Measurements from ENCODE around the gene HYAL1.
"Not testable (repeated sequence)": the region's sequence is repeated elsewhere in the genome, so short reads cannot be mapped to it uniquely, and the experiment has no call there.

The HYAL1 gene

GRCh38 chr3:50274371-50275104, 28.8 kb downstream of the HYAL1 start:
- Mint-ChIP-seq H3K36me3 (ENCODE audit: insufficient read depth) (peaks cover 23% of the 10 kb centered on the region), H3K4me3 (peak overlapping the region; percentile 63 to 67), H3K9me3 (no peaks in the 10 kb centered on the region)

GRCh38 chr3:50273689-50274065, 29.7 kb downstream of the HYAL1 start:
- Mint-ChIP-seq H3K27me3 (peaks cover 35 to 51% of the 10 kb centered on the region in 2 donors), H3K4me1 (ENCODE audit: low read depth in 2 of 2) (peaks cover 22% of the 10 kb centered on the region in 2 donors), H3K4me3 (peak overlapping the region in 1 of 2 donors; percentile 83), H3K27ac (peak overlapping the region in 1 of 2 donors; percentile 15), H3K9me3 (no peaks in the 10 kb centered on the region), H3K36me3 (ENCODE audit: insufficient read depth) (peaks cover 22% of the 10 kb centered on the region)
- DNase-seq (no peak), ATAC-seq (replicated peaks) (no peak)

More at GRCh38 chr3:50274371-50275104, 28.8 kb downstream of the HYAL1 start:
- Mint-ChIP-seq H3K27me3 (peaks cover 35 to 51% of the 10 kb centered on the region in 2 donors), H3K4me1 (ENCODE audit: low read depth in 2 of 2) (peaks cover 22% of the 10 kb centered on the region in 2 donors), H3K27ac (peak overlapping the region in 1 of 2 donors; percentile 15)
- DNase-seq (peak; percentile 70 to 73 (median 71)), ATAC-seq (replicated peaks) (peak; percentile 46)

- Mint-ChIP-seq H3K36me3 (ENCODE audit: insufficient read depth) (peaks cover 20% of the 10 kb centered on the region), H3K4me3 (peak overlapping the region; percentile 39 to 83), H3K27me3 (peaks cover 35 to 49% of the 10 kb centered on the region in 2 donors), H3K9me3 (no peaks in the 10 kb centered on the region), H3K4me1 (ENCODE audit: low read depth in 2 of 2) (peaks cover 22% of the 10 kb centered on the region in 2 donors), H3K27ac (peak overlapping the region; percentile 55 to 89)
- ATAC-seq (replicated peaks): peak; percentile 88
- peak; percentile 88 to 90 (median 90) for DNase-seq
These were observed 30.3 kb downstream of the HYAL1 start for GRCh38 chr3:50272911-50273688.

- not testable (repeated sequence) for H3K27ac Mint-ChIP-seq; H3K9me3 Mint-ChIP-seq; DNase-seq; ATAC-seq (replicated peaks)
- H3K4me1 Mint-ChIP-seq (ENCODE audit: low read depth in 2 of 2): peaks cover 22% of the 10 kb centered on the region in 2 donors
- H3K4me3 Mint-ChIP-seq: peak overlapping the region in 1 of 2 donors; percentile 39
- peaks cover 31 to 43% of the 10 kb centered on the region in 2 donors for H3K27me3 Mint-ChIP-seq
- H3K36me3 Mint-ChIP-seq (ENCODE audit: insufficient read depth): peaks cover 20% of the 10 kb centered on the region
These were observed 30.9 kb downstream of the HYAL1 start for GRCh38 chr3:50272538-50272910.

GRCh38 chr3:50271314-50271936, 31.9 kb downstream of the HYAL1 start:
- Mint-ChIP-seq H3K4me3 (peak overlapping the region in 1 of 2 donors; percentile 27), H3K27me3 (peaks cover 31 to 38% of the 10 kb centered on the region in 2 donors)

GRCh38 chr3:50270422-50271224, 32.8 kb downstream of the HYAL1 start:
- ATAC-seq (replicated peaks): no peak
- peaks cover 20% of the 10 kb centered on the region for H3K36me3 Mint-ChIP-seq (ENCODE audit: insufficient read depth)

More at GRCh38 chr3:50271314-50271936, 31.9 kb downstream of the HYAL1 start:
- H3K27ac Mint-ChIP-seq: no peak overlapping the region
- no peak for DNase-seq
- no peaks in the 10 kb centered on the region for H3K9me3 Mint-ChIP-seq
- peaks cover 22% of the 10 kb centered on the region in 2 donors for H3K4me1 Mint-ChIP-seq (ENCODE audit: low read depth in 2 of 2)
- no peak for ATAC-seq (replicated peaks)
- peaks cover 20% of the 10 kb centered on the region for H3K36me3 Mint-ChIP-seq (ENCODE audit: insufficient read depth)

GRCh38 chr3:50269977-50270413, 33.4 kb downstream of the HYAL1 start:
- Mint-ChIP-seq H3K36me3 (ENCODE audit: insufficient read depth) (peaks cover 19% of the 10 kb centered on the region), H3K4me3 (no peak overlapping the region), H3K27me3 (peaks cover 17 to 24% of the 10 kb centered on the region in 2 donors), H3K27ac (no peak overlapping the region), H3K4me1 (ENCODE audit: low read depth in 2 of 2) (peaks cover 12 to 16% of the 10 kb centered on the region in 2 donors), H3K9me3 (no peaks in the 10 kb centered on the region)
- ATAC-seq (replicated peaks): no peak
- no peak for DNase-seq

More at GRCh38 chr3:50270422-50271224, 32.8 kb downstream of the HYAL1 start:
- H3K4me3 Mint-ChIP-seq: no peak overlapping the region
- H3K27ac Mint-ChIP-seq: no peak overlapping the region
- H3K27me3 Mint-ChIP-seq: peaks cover 23 to 30% of the 10 kb centered on the region in 2 donors
- H3K4me1 Mint-ChIP-seq (ENCODE audit: low read depth in 2 of 2): peaks cover 16 to 19% of the 10 kb centered on the region in 2 donors
- H3K9me3 Mint-ChIP-seq: no peaks in the 10 kb centered on the region
- DNase-seq: no peak

- peaks cover 20% of the 10 kb centered on the region for H3K36me3 Mint-ChIP-seq (ENCODE audit: insufficient read depth)
- no peaks in the 10 kb centered on the region for H3K9me3 Mint-ChIP-seq
- peaks cover 12 to 19% of the 10 kb centered on the region in 2 donors for H3K27me3 Mint-ChIP-seq
- H3K4me3 Mint-ChIP-seq: no peak overlapping the region
- H3K4me1 Mint-ChIP-seq (ENCODE audit: low read depth in 2 of 2): peaks cover 10 to 12% of the 10 kb centered on the region in 2 donors
- no peak overlapping the region for H3K27ac Mint-ChIP-seq
- ATAC-seq (replicated peaks): no peak
- DNase-seq: no peak
These were observed 33.9 kb downstream of the HYAL1 start for GRCh38 chr3:50269460-50269859.

- Mint-ChIP-seq H3K27ac (no peak within 1 kb of the TSS), H3K9me3 (no peaks in the 10 kb centered on the region), H3K36me3 (ENCODE audit: insufficient read depth) (peaks cover 20% of the 10 kb centered on the region), H3K27me3 (peaks cover 7 to 13% of the 10 kb centered on the region in 2 donors), H3K4me1 (ENCODE audit: low read depth in 2 of 2) (peaks cover 5 to 8% of the 10 kb centered on the region in 2 donors), H3K4me3 (no peak within 1 kb of the TSS)
- DNase-seq (no peak), ATAC-seq (replicated peaks) (no peak)
These were observed 34.5 kb downstream of the HYAL1 start, which contains the start of gene SEMA3B for GRCh38 chr3:50268703-50269451. TSS of gene SEMA3B (plus strand) at chr3:50269147. CDS start at chr3:50269241, 94 bp downstream.

GRCh38 chr3:50268276-50268675, 35.1 kb downstream of the HYAL1 start:
- ATAC-seq (replicated peaks): no peak
- Mint-ChIP-seq H3K36me3 (ENCODE audit: insufficient read depth) (peaks cover 25% of the 10 kb centered on the region), H3K27me3 (peaks cover 5 to 7% of the 10 kb centered on the region in 2 donors), H3K4me3 (no peak overlapping the region), H3K27ac (no peak overlapping the region), H3K9me3 (no peaks in the 10 kb centered on the region), H3K4me1 (ENCODE audit: low read depth in 2 of 2) (peaks cover 4 to 8% of the 10 kb centered on the region in 2 donors)
- DNase-seq: no peak

GRCh38 chr3:50267280-50267913, 36.0 kb downstream of the HYAL1 start:
- Mint-ChIP-seq H3K27me3 (no peaks in the 10 kb centered on the region), H3K4me3 (no peak overlapping the region), H3K9me3 (no peaks in the 10 kb centered on the region), H3K27ac (no peak overlapping the region), H3K36me3 (ENCODE audit: insufficient read depth) (peaks cover 20% of the 10 kb centered on the region), H3K4me1 (ENCODE audit: low read depth in 2 of 2) (peaks cover 0 to 4% of the 10 kb centered on the region in 2 donors)
- no peak for ATAC-seq (replicated peaks)
- DNase-seq: no peak

GRCh38 chr3:50266836-50267235, 36.5 kb downstream of the HYAL1 start:
- Mint-ChIP-seq H3K4me3 (no peak overlapping the region), H3K9me3 (no peaks in the 10 kb centered on the region), H3K36me3 (ENCODE audit: insufficient read depth) (peaks cover 17% of the 10 kb centered on the region), H3K27ac (no peak overlapping the region), H3K27me3 (no peaks in the 10 kb centered on the region), H3K4me1 (ENCODE audit: low read depth in 2 of 2) (peaks cover 0 to 3% of the 10 kb centered on the region in 2 donors)
- ATAC-seq (replicated peaks) (no peak), DNase-seq (no peak)
